Measurements from ENCODE around the gene KIAA0040. TPM values are rescaled to one million over a fixed set of nuclear protein-coding genes. Genes with fewer than 3 reads are reported as not detected.
"Not testable (repeated sequence)": the region's sequence is repeated elsewhere in the genome, so short reads cannot be mapped to it uniquely, and the experiment has no call there.

KIAA0040 gene
- total RNA-seq, 1 donor from 2014 or later: 9.7 TPM

DNA sequence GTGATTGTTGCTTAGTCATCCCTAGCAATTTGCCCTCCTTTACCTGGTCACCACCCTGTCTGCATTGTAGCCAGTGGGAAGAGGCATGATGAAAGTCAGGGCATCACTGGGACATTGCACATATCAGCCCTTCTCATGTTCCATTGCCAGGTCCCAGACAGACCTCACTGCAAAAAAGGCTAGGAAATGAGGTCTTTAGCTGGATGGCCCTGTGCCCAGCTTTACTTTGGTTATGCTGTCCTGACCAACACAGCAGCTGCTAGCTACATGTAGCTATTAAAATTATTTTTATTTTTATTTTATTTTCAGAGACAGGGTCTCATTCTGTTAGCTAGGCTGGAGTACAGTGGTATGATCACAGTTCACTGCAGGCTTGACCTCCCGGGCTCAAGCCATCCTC is 72.1 kb downstream of the KIAA0040 start:
- TF ChIP-seq, protein P1, sequence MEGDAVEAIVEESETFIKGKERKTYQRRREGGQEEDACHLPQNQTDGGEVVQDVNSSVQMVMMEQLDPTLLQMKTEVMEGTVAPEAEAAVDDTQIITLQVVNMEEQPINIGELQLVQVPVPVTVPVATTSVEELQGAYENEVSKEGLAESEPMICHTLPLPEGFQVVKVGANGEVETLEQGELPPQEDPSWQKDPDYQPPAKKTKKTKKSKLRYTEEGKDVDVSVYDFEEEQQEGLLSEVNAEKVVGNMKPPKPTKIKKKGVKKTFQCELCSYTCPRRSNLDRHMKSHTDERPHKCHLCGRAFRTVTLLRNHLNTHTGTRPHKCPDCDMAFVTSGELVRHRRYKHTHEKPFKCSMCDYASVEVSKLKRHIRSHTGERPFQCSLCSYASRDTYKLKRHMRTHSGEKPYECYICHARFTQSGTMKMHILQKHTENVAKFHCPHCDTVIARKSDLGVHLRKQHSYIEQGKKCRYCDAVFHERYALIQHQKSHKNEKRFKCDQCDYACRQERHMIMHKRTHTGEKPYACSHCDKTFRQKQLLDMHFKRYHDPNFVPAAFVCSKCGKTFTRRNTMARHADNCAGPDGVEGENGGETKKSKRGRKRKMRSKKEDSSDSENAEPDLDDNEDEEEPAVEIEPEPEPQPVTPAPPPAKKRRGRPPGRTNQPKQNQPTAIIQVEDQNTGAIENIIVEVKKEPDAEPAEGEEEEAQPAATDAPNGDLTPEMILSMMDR (IDR thresholded peaks at IDR 0.05; ENCODE audit: insufficient read depth, low read length, poor library complexity, severe bottlenecking): no peak
- Histone ChIP-seq H3K36me3 (ENCODE audit: control insufficient read depth, insufficient read depth, low read length) (no peaks in the 10 kb centered on the region), H3K27me3 (ENCODE audit: control insufficient read depth, insufficient read depth, low read length) (no peaks in the 10 kb centered on the region), H3K4me3 (ENCODE audit: low read depth, low read length) (no peak overlapping the region)
- DNase-seq (ENCODE audit: low read depth): no peak

DNA sequence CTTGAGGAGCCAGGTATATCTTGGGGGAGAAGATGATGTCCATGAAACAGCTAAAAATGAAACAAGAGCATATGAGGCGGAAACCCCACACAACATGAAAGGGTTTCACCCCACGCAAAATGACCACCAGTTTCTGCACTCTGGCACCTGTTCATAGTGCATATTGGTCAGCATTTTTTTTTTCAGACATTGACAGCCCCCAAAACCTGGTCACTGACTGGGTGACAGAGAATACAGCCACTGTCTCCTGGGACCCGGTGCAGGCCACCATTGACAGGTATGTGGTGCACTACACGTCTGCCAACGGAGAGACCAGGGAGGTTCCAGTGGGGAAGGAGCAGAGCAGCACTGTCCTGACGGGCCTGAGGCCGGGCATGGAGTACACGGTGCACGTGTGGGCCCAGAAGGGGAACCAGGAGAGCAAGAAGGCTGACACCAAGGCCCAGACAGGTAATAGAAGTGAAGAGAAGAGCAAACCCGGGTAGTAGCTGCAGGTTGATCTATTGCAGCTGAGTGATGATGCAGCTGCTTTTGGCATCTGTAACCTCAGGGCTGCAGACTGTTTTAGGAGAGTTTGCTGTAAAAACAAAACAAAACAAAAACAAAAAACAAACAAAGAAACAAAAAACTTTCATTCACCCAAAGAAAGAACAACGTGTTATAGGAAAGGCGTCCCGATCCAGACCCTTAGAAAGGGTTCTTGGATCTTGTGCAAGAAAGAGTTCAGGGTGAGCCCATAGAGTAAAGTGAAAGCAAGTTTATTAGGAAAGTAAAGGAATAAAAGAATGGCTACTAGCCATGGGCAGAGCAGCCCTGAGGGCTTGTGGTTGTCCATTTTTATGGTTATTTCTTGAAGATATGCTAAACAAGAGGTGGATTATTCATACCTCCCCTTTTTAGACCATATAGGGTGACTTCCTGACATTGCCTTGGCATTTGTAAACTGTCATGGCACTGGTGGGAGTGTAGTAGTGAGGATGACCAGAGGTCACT is 73.9 kb downstream of the KIAA0040 start:
- H3K27me3 ChIP-seq (ENCODE audit: control insufficient read depth, insufficient read depth, low read length): no peaks in the 10 kb centered on the region
- H3K4me3 ChIP-seq (ENCODE audit: low read depth, low read length): no peak overlapping the region
- no peaks in the 10 kb centered on the region for H3K36me3 ChIP-seq (ENCODE audit: control insufficient read depth, insufficient read depth, low read length)
- no peak for DNase-seq (ENCODE audit: low read depth)
- TF ChIP-seq, protein P1 (IDR thresholded peaks at IDR 0.05; ENCODE audit: insufficient read depth, low read length, poor library complexity, severe bottlenecking): no peak

DNA sequence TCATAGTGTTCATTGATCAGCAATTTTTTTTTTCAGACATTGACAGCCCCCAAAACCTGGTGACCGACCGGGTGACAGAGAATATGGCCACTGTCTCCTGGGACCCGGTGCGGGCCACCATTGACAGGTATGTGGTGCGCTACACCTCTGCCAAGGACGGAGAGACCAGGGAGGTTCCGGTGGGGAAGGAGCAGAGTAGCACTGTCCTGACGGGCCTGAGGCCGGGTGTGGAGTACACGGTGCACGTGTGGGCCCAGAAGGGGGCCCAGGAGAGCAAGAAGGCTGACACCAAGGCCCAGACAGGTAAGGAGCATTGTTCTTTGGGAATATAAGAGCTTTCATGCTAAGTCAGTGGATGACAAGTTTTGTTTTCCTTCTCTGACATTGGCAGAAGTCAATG is 75.7 kb downstream of the KIAA0040 start:
- no peak for DNase-seq (ENCODE audit: low read depth)
- TF ChIP-seq, protein P1 (IDR thresholded peaks at IDR 0.05; ENCODE audit: insufficient read depth, low read length, poor library complexity, severe bottlenecking): no peak
- no peaks in the 10 kb centered on the region for H3K27me3 ChIP-seq (ENCODE audit: control insufficient read depth, insufficient read depth, low read length)
- no peaks in the 10 kb centered on the region for H3K36me3 ChIP-seq (ENCODE audit: control insufficient read depth, insufficient read depth, low read length)
- no peak overlapping the region for H3K4me3 ChIP-seq (ENCODE audit: low read depth, low read length)

DNA sequence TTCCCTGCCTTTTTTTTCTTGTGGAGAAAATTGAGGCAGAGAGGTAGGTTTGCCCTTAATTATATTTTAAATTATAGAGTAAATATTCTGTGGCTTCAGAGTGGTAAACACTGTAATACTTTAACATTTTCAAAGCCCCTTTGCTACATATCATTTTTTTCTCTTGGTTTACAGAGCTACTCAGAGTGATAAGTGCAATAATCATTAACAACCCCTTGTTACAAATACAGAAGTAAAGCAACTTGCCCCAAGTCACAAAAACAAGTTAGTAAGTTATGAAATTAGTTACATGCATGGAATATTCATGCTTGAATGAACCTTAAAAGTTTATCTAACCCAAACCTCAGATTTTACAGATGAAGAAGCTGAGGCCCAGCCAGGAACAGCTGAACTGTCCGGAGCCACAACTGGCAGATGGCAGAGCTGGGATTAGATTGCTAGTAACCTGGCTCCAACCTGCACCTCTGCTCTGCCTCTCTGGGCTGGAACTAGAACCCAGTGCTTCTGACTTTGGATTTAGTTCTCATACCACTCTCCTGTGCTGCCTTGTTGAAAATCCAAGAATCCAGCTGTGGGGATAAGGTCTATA is 76.3 kb downstream of the KIAA0040 start:
- Histone ChIP-seq H3K36me3 (ENCODE audit: control insufficient read depth, insufficient read depth, low read length) (no peaks in the 10 kb centered on the region), H3K4me3 (ENCODE audit: low read depth, low read length) (no peak overlapping the region), H3K27me3 (ENCODE audit: control insufficient read depth, insufficient read depth, low read length) (no peaks in the 10 kb centered on the region)
- TF ChIP-seq, protein P1 (IDR thresholded peaks at IDR 0.05; ENCODE audit: insufficient read depth, low read length, poor library complexity, severe bottlenecking): no peak
- no peak for DNase-seq (ENCODE audit: low read depth)

DNA sequence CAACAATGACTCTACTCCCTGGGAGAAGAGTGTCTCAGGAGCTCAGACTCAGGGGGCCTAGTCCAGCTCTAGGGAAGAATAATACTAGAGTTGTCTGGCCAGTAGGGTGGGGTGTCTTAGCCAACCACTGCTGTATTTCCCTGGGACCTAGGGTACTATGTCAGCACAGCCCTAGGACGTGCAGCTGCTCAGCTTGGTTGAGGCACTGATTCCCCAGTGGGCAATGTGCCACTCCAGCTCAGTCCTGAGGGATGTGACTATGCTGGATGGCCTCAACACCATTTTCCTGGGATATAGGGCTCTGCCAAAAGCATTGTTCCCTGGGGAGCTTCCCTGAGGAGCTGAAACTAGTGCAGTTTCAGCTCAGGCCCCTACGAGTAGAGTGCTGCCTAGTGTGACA is 77.6 kb downstream of the KIAA0040 start:
- no peak for DNase-seq (ENCODE audit: low read depth)
- no peaks in the 10 kb centered on the region for H3K27me3 ChIP-seq (ENCODE audit: control insufficient read depth, insufficient read depth, low read length)
- TF ChIP-seq, protein P1 (IDR thresholded peaks at IDR 0.05; ENCODE audit: insufficient read depth, low read length, poor library complexity, severe bottlenecking): no peak
- H3K36me3 ChIP-seq (ENCODE audit: control insufficient read depth, insufficient read depth, low read length): no peaks in the 10 kb centered on the region
- no peak overlapping the region for H3K4me3 ChIP-seq (ENCODE audit: low read depth, low read length)

DNA sequence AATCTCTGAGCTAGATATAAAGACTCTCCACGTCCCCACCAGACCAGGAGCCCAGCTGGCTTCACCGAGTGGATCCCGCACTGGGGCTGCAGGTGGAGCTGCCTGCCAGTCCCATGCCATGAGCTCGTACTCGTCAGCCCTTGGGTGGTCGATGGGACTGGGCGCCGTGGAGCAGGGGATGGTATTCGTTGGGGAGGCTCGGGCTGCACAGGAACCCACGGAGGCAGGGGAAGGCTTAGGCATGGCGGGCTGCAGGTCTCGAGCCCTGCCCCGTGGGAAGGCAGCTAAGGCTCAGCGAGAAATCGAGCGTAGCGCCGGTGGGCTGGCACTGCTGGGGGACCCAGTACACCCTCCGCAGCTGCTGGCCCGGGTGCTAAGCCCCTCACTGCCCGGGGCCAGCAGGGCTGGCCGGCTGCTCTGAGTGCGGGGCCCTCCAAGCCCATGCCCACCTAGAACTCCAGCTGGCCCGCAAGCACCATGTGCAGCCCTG is 84.2 kb downstream of the KIAA0040 start:
- DNase-seq (ENCODE audit: low read depth); H3K27me3 ChIP-seq (ENCODE audit: control insufficient read depth, insufficient read depth, low read length); H3K4me3 ChIP-seq (ENCODE audit: low read depth, low read length); H3K36me3 ChIP-seq (ENCODE audit: control insufficient read depth, insufficient read depth, low read length): not testable (repeated sequence)
